GM12878 (cell line): ENCODE results near the gene TBXA2R. TPM values are rescaled to one million over a fixed set of nuclear protein-coding genes. Genes with fewer than 3 reads are reported as not detected.

Experiments
- BRCA1 ChIP-seq: IDR thresholded peaks from 2 replicates; pipeline ENCODE4 v1.6.1; 2011; ENCODE audit warnings: low read depth, low read length, improper control_type of control experiment
- CBFB ChIP-seq: IDR thresholded peaks from 2 replicates; pipeline ENCODE4 v1.6.1; 2016; ENCODE audit warnings: antibody characterized with exemption, low read depth
- EED ChIP-seq: sonication (generic); IDR thresholded peaks from 2 replicates; pipeline ENCODE4 v1.6.1; 2016; ENCODE audit warnings: antibody characterized with exemption, low read depth
- FOS ChIP-seq: IDR thresholded peaks from 3 replicates; pipeline ENCODE4 v1.6.1; 2011; ENCODE audit warnings: borderline replicate concordance; ENCODE audit not compliant: insufficient read length; ENCODE audit errors: extremely low read depth
- FOXK2 ChIP-seq: fragments of 450-650 bp; IDR thresholded peaks from 2 replicates; pipeline ENCODE4 v1.6.1; 2017; ENCODE audit warnings: mild to moderate bottlenecking, moderate library complexity
- HCFC1 ChIP-seq: fragments of 150-350 bp; IDR thresholded peaks from 2 replicates; pipeline ENCODE4 v1.6.1; 2014; ENCODE audit warnings: low read length
- IKZF1 ChIP-seq: fragments of 450-650 bp; conservative IDR thresholded peaks from 2 replicates; pipeline ENCODE4 v1.6.1; 2017; ENCODE audit warnings: antibody characterized with exemption, mild to moderate bottlenecking
- JUNB ChIP-seq: IDR thresholded peaks from 2 replicates; pipeline ENCODE4 v1.6.1; 2016; ENCODE audit warnings: antibody characterized with exemption, mild to moderate bottlenecking
- JUND ChIP-seq: IDR thresholded peaks from 2 replicates; pipeline ENCODE4 v1.6.1; 2012; ENCODE audit warnings: low read depth, mild to moderate bottlenecking, low read length, improper control_type of control experiment, moderate library complexity
- MTA3 ChIP-seq: IDR thresholded peaks from 2 replicates; pipeline ENCODE4 v1.6.1; 2012; ENCODE audit warnings: low read length, inconsistent platforms, borderline replicate concordance
- MYB ChIP-seq: fragments of 150-350 bp; IDR thresholded peaks from 2 replicates; pipeline ENCODE4 v1.6.1; 2014; ENCODE audit warnings: mild to moderate bottlenecking, low read depth, low read length, borderline replicate concordance
- MYC ChIP-seq: IDR thresholded peaks from 2 replicates; pipeline ENCODE4 v1.6.1; 2011; ENCODE audit warnings: mild to moderate bottlenecking, low read length, moderate library complexity, inconsistent platforms; ENCODE audit not compliant: insufficient read depth, insufficient replicate concordance, insufficient read length, severe bottlenecking
- PAX8 ChIP-seq: fragments of 450-650 bp; IDR thresholded peaks from 2 replicates; pipeline ENCODE4 v1.6.1; 2017; ENCODE audit warnings: mild to moderate bottlenecking, moderate library complexity
- PML ChIP-seq: IDR thresholded peaks from 2 replicates; pipeline ENCODE4 v1.6.1; 2012; ENCODE audit warnings: low read length, inconsistent platforms
- POLR2AphosphoS2 ChIP-seq: IDR thresholded peaks from 2 replicates; pipeline ENCODE4 v1.6.1; 2011; ENCODE audit warnings: low read depth, mild to moderate bottlenecking, low read length, improper control_type of control experiment, moderate library complexity
- SIN3A ChIP-seq: IDR thresholded peaks from 2 replicates; pipeline ENCODE4 v1.6.1; 2012; ENCODE audit warnings: low read depth, low read length, improper control_type of control experiment
- SIX5 ChIP-seq: IDR thresholded peaks from 2 replicates; pipeline ENCODE4 v1.6.1; 2011; ENCODE audit warnings: mild to moderate bottlenecking, low read depth, low read length, moderate library complexity; ENCODE audit not compliant: severe bottlenecking
- SMAD5 ChIP-seq: IDR thresholded peaks from 2 replicates; pipeline ENCODE4 v1.6.1; 2016; ENCODE audit warnings: antibody characterized with exemption, low read depth
- SP1 ChIP-seq: IDR thresholded peaks from one replicate; pipeline ENCODE4 v1.6.1; 2011; ENCODE audit warnings: low read depth, low read length
- TCF7 ChIP-seq: IDR thresholded peaks from 2 replicates; pipeline ENCODE4 v1.6.1; 2014; ENCODE audit warnings: antibody characterized with exemption, borderline replicate concordance
- WRNIP1 ChIP-seq: IDR thresholded peaks from 2 replicates; pipeline ENCODE4 v1.6.1; 2011; ENCODE audit warnings: low read depth, low read length, improper control_type of control experiment, borderline replicate concordance
- ZBED1 ChIP-seq: IDR thresholded peaks from 2 replicates; pipeline ENCODE4 v1.6.1; 2016; ENCODE audit warnings: borderline replicate concordance
- ZNF384 ChIP-seq: IDR thresholded peaks from 2 replicates; pipeline ENCODE4 v1.6.1; 2012; ENCODE audit warnings: low read depth, mild to moderate bottlenecking, low read length, improper control_type of control experiment, borderline replicate concordance
- polyA plus RNA-seq, 11 experiments: library from polyadenylated mRNA; depleted of rRNA in 4 of 11; unstranded in 6 of 11; stranded (reverse) in 5 of 11; fragments of >200 nt; fragmentation: Nextera tagmentation in 4 of 11; fragmentation: Illumina TruSeq in 1 of 11; extraction: Ambion mirVana in 4 of 11; extraction: Trizol in 1 of 11; gene quantifications; 1 replicate in 1 of 11; 2 replicates in 10 of 11; pipeline versions ENCODE4 v1.2.1 to v1.2.3, GENCODE V29; 2011 to 2016; ENCODE audit warnings: inconsistent platforms in 2 of 11, missing spikeins in 2 of 11, low read depth in 1 of 11
- total RNA-seq, 4 experiments: library from RNA; depleted of rRNA in 3 of 4; stranded (reverse); fragments of >200 nt in 3 of 4; fragmentation: Illumina TruSeq in 1 of 4; extraction: Trizol in 1 of 4; gene quantifications; 2 replicates each; pipeline versions ENCODE4 v1.2.1 to v1.2.3, GENCODE V29; 2013 to 2021
- TF ChIP-seq, protein P1 (sequence below): fragments of 450-650 bp; IDR thresholded peaks from 2 replicates; pipeline ENCODE4 v1.6.1; 2017; ENCODE audit warnings: low read depth, mild to moderate bottlenecking, moderate library complexity
- TF ChIP-seq, protein P2 (sequence below): fragments of 450-650 bp; IDR thresholded peaks from 2 replicates; pipeline ENCODE4 v1.6.1; 2017; ENCODE audit warnings: antibody characterized with exemption, mild to moderate bottlenecking, moderate library complexity
- TF ChIP-seq, protein P3 (sequence below): IDR thresholded peaks from 2 replicates; pipeline ENCODE4 v1.6.1; 2011; ENCODE audit warnings: low read depth, low read length, improper control_type of control experiment, borderline replicate concordance

Gene TBXA2R
- total and polyA plus RNA-seq, 10 of the 15 experiments (the other 5 are each of a cell fraction or from before 2014, with no cell fraction given) = 0.03 TPM; not detected in 8

DNA sequence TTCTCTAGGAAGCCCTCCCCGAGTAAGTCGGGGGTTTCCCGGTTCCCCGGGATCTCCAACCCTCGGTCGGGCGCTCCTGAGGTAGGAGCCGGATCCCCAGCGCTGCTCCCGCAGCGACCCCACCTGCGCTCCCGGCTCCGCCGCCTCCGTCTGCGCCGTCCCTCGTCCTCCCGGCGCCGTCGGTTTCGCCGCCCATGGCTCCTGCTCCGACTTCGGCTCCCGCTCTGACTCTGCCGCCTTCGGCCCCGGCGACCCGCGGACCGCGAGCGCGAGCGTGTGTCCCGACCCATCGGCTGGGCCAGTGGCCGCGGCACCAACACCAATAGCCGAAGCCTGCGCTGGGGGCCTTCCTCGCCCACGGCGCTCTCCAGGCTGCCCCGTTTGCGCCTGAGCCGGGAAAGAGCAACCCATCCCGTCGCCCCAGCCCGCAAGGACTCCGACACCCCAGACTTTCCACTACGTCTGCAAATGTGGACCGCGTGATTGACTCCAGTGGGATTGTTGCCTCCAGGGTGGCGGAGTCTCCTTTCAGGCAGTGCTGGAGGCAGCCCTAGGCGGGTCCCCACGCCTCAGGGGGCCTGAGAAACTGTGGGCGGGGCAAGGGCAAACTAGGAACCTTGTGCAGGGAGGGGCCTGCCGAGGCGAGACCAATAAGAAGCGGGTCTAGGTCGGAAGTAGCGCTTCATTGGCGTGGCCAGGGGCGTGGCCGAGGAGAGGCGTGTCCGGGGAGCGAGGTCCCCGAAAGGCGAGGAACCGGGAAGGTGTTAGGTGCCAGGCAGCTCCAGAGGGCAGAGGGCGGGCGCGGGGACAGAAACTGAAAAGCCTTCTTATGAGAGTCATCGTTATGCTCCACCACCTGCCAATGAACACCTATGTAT lies 20.0 kb upstream of the TBXA2R start, which contains the start of gene CACTIN (continued):
- TF ChIP-seq, protein P1, sequence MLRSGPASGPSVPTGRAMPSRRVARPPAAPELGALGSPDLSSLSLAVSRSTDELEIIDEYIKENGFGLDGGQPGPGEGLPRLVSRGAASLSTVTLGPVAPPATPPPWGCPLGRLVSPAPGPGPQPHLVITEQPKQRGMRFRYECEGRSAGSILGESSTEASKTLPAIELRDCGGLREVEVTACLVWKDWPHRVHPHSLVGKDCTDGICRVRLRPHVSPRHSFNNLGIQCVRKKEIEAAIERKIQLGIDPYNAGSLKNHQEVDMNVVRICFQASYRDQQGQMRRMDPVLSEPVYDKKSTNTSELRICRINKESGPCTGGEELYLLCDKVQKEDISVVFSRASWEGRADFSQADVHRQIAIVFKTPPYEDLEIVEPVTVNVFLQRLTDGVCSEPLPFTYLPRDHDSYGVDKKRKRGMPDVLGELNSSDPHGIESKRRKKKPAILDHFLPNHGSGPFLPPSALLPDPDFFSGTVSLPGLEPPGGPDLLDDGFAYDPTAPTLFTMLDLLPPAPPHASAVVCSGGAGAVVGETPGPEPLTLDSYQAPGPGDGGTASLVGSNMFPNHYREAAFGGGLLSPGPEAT = peak; percentile 100
- TF ChIP-seq HCFC1 = peak; percentile 87
- TF ChIP-seq POLR2AphosphoS2 = peak; percentile 92
- TF ChIP-seq WRNIP1 = no peak
- TF ChIP-seq EED = 0 out of 2 replicates have a peak, but pooled peaks have one; percentile 42
- TF ChIP-seq FOXK2 = peak; percentile 78
- TF ChIP-seq MTA3 = no peak
- TF ChIP-seq SMAD5 = peak; percentile 19; the same call in 1 of the 2 replicates
- no peak for TF ChIP-seq JUND
- TF ChIP-seq ZNF384 = no peak
- TF ChIP-seq MYC = peak; percentile 98
- TF ChIP-seq, protein P2, sequence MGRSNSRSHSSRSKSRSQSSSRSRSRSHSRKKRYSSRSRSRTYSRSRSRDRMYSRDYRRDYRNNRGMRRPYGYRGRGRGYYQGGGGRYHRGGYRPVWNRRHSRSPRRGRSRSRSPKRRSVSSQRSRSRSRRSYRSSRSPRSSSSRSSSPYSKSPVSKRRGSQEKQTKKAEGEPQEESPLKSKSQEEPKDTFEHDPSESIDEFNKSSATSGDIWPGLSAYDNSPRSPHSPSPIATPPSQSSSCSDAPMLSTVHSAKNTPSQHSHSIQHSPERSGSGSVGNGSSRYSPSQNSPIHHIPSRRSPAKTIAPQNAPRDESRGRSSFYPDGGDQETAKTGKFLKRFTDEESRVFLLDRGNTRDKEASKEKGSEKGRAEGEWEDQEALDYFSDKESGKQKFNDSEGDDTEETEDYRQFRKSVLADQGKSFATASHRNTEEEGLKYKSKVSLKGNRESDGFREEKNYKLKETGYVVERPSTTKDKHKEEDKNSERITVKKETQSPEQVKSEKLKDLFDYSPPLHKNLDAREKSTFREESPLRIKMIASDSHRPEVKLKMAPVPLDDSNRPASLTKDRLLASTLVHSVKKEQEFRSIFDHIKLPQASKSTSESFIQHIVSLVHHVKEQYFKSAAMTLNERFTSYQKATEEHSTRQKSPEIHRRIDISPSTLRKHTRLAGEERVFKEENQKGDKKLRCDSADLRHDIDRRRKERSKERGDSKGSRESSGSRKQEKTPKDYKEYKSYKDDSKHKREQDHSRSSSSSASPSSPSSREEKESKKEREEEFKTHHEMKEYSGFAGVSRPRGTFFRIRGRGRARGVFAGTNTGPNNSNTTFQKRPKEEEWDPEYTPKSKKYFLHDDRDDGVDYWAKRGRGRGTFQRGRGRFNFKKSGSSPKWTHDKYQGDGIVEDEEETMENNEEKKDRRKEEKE = no peak
- TF ChIP-seq MYB = peak; percentile 100
- TF ChIP-seq TCF7 = no peak
- peak; percentile 7 for TF ChIP-seq FOS
- TF ChIP-seq IKZF1 = peak; percentile 98
- peak; percentile 85 for TF ChIP-seq SP1
- TF ChIP-seq PAX8 = no peak
- TF ChIP-seq, protein P3, sequence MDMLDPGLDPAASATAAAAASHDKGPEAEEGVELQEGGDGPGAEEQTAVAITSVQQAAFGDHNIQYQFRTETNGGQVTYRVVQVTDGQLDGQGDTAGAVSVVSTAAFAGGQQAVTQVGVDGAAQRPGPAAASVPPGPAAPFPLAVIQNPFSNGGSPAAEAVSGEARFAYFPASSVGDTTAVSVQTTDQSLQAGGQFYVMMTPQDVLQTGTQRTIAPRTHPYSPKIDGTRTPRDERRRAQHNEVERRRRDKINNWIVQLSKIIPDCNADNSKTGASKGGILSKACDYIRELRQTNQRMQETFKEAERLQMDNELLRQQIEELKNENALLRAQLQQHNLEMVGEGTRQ = no peak
- no peak for TF ChIP-seq ZBED1
- TF ChIP-seq PML = peak; percentile 67; the same call in 1 of the 2 replicates
- no peak for TF ChIP-seq BRCA1
- TF ChIP-seq CBFB = peak; percentile 98
- peak; percentile 90 for TF ChIP-seq SIN3A
- TF ChIP-seq JUNB = no peak
- TF ChIP-seq SIX5 = peak; percentile 51
